Vagina (tissue), 2 donors: ENCODE data around the gene MATCAP1. TPM values are rescaled to one million over a fixed set of nuclear protein-coding genes. Genes with fewer than 3 reads are reported as not detected.

Source experiments
- DNase-seq, 2 donors: peaks; one replicate each; pipeline ENCODE4 v3.0.0-alpha.2; 2017; ENCODE audit errors: extremely low spot score in 2 of 2
- H3K27ac ChIP-seq: fragments of 200-600 bp; sonication (generic); one replicate; pipeline ENCODE4 v1.5.1; 2019
- H3K27me3 ChIP-seq: fragments of 200-600 bp; sonication (generic); one replicate; pipeline ENCODE4 v1.5.1; 2019
- H3K36me3 ChIP-seq, 2 donors: fragments of 200-600 bp; sonication (generic); one replicate each; pipeline ENCODE4 v1.5.1; 2017 to 2019
- H3K4me1 ChIP-seq: fragments of 200-600 bp; sonication (generic); one replicate; pipeline ENCODE4 v1.5.1; 2019
- H3K4me3 ChIP-seq, 2 donors: fragments of 200-600 bp; sonication (generic); 1 replicate in 1 of 2; 2 replicates in 1 of 2; pipeline ENCODE4 v1.5.1; 2016 to 2019
- H3K9me3 ChIP-seq: fragments of 200-600 bp; sonication (generic); one replicate; pipeline ENCODE4 v1.5.1; 2019
- CTCF ChIP-seq, 3 experiments: fragments of 450-650 bp in 2 of 3; fragments of 200-600 bp in 1 of 3; sonication (generic) in 1 of 3; IDR thresholded peaks; one replicate each; pipeline ENCODE4 v1.5.1; 2017 to 2019; ENCODE audit warnings: antibody characterized with exemption in 3 of 3, mild to moderate bottlenecking in 2 of 3, moderate library complexity in 2 of 3
- POLR2A ChIP-seq, 2 donors: fragments of 450-650 bp; IDR thresholded peaks; one replicate each; pipeline ENCODE4 v1.6.1; 2017; ENCODE audit warnings: antibody characterized with exemption in 2 of 2, mild to moderate bottlenecking in 2 of 2, moderate library complexity in 2 of 2
- POLR2AphosphoS5 ChIP-seq, 2 donors: sonication (generic); formaldehyde crosslinking; IDR thresholded peaks; one replicate each; pipeline ENCODE4 v1.9.0; 2017; ENCODE audit warnings: antibody characterized with exemption in 2 of 2, mild to moderate bottlenecking in 2 of 2, low read depth in 1 of 2; ENCODE audit not compliant: insufficient read depth in 1 of 2
- intact Hi-C: fragments of 100-400 bp; cut with DNase I; formaldehyde crosslinking; loops from one replicate; pipeline ENCODE4 v1.15.1; 2023
- total RNA-seq: library from RNA; depleted of rRNA; stranded (reverse); fragments of >200 nt; gene quantifications from one replicate; pipeline ENCODE4 v1.2.3, GENCODE V29; 2016

The MATCAP1 gene
- total RNA-seq, 1 donor from 2014 or later, result 17.4 TPM

GRCh38 chr16:67191995-67192681, 8.4 kb upstream of the MATCAP1 start, which contains the start of gene E2F4:
E2F4 (plus strand) TSS chr16:67192155; CDS start chr16:67192228, 73 bp downstream.
- Histone ChIP-seq H3K27ac (peak within 1 kb of the TSS; percentile 75), H3K4me3 (peak within 1 kb of the TSS; percentile 88 to 93), H3K9me3 (no peaks in the 10 kb centered on the region), H3K36me3 (peaks cover 7 to 31% of the 10 kb centered on the region in 2 donors), H3K27me3 (no peaks in the 10 kb centered on the region), H3K4me1 (peaks cover 28% of the 10 kb centered on the region)
- DNase-seq, result no peak
- TF ChIP-seq POLR2A (IDR thresholded peaks at IDR 0.05), result peak in 1 of 2 donors; percentile 57
- peak in 1 of 3 experiments; percentile 19 for TF ChIP-seq CTCF (IDR thresholded peaks at IDR 0.05)
- peak; percentile 75 to 93 for TF ChIP-seq POLR2AphosphoS5 (IDR thresholded peaks at IDR 0.05; ENCODE audit: insufficient read depth in 1 of 2, low read depth in 1 of 2)
- intact Hi-C loops, result loop anchor here (5.0 kb wide), 1 partner anchor 175 kb away; no protein-coding TSS in a partner anchor

- peak overlapping the region; percentile 75 for H3K27ac ChIP-seq
- H3K27me3 ChIP-seq, result no peaks in the 10 kb centered on the region
- intact Hi-C loops, result loop anchor here (5.0 kb wide), 1 partner anchor 174 kb away; no protein-coding TSS in a partner anchor
- no peak for TF ChIP-seq POLR2A (IDR thresholded peaks at IDR 0.05)
- TF ChIP-seq CTCF (IDR thresholded peaks at IDR 0.05), result no peak
- TF ChIP-seq POLR2AphosphoS5 (IDR thresholded peaks at IDR 0.05; ENCODE audit: insufficient read depth in 1 of 2, low read depth in 1 of 2), result no peak
- peak overlapping the region in 1 of 2 donors; percentile 93 for H3K4me3 ChIP-seq
- H3K9me3 ChIP-seq, result no peaks in the 10 kb centered on the region
- peaks cover 28% of the 10 kb centered on the region for H3K4me1 ChIP-seq
- DNase-seq, result no peak
- H3K36me3 ChIP-seq, result peaks cover 3 to 25% of the 10 kb centered on the region in 2 donors
These were observed 7.7 kb upstream of the MATCAP1 start for GRCh38 chr16:67191411-67191994.

GRCh38 chr16:67190448-67191399, 7.0 kb upstream of the MATCAP1 start:
- Histone ChIP-seq H3K27me3 (no peaks in the 10 kb centered on the region), H3K27ac (no peak overlapping the region), H3K36me3 (peaks cover 3 to 17% of the 10 kb centered on the region in 2 donors), H3K4me3 (no peak overlapping the region), H3K4me1 (peaks cover 30% of the 10 kb centered on the region), H3K9me3 (no peaks in the 10 kb centered on the region)
- DNase-seq, result no peak
- TF ChIP-seq POLR2AphosphoS5 (IDR thresholded peaks at IDR 0.05; ENCODE audit: insufficient read depth in 1 of 2, low read depth in 1 of 2), result no peak
- intact Hi-C loops, result loop anchor here (5.0 kb wide), 1 partner anchor 173 kb away; no protein-coding TSS in a partner anchor

GRCh38 chr16:67190041-67190440, 6.3 kb upstream of the MATCAP1 start, which contains the start of gene EXOC3L1:
EXOC3L1 (minus strand) TSS chr16:67190136; CDS start chr16:67189676, 460 bp downstream.
- DNase-seq, result no peak
- no peaks in the 10 kb centered on the region for H3K27me3 ChIP-seq
- peaks cover 2 to 10% of the 10 kb centered on the region in 2 donors for H3K36me3 ChIP-seq
- intact Hi-C loops, result loop anchor here (5.0 kb wide), 1 partner anchor 173 kb away; no protein-coding TSS in a partner anchor
- H3K27ac ChIP-seq, result no peak within 1 kb of the TSS
- H3K9me3 ChIP-seq, result no peaks in the 10 kb centered on the region
- H3K4me1 ChIP-seq, result peaks cover 37% of the 10 kb centered on the region
- no peak within 1 kb of the TSS for H3K4me3 ChIP-seq
- TF ChIP-seq CTCF (IDR thresholded peaks at IDR 0.05) (no peak), POLR2A (IDR thresholded peaks at IDR 0.05) (no peak), POLR2AphosphoS5 (IDR thresholded peaks at IDR 0.05; ENCODE audit: insufficient read depth in 1 of 2, low read depth in 1 of 2) (no peak)

- Histone ChIP-seq H3K27ac (no peak overlapping the region), H3K4me1 (peaks cover 38% of the 10 kb centered on the region)
- intact Hi-C loops, result loop anchor here (5.0 kb wide), 1 partner anchor 36 kb away; the partner anchor contains the start of gene B3GNT9
These were observed 5.0 kb upstream of the MATCAP1 start for GRCh38 chr16:67188798-67189197.

More at GRCh38 chr16:67188798-67189197, 5.0 kb upstream of the MATCAP1 start:
- no peaks in the 10 kb centered on the region for H3K36me3 ChIP-seq
- H3K4me3 ChIP-seq, result no peak overlapping the region
- TF ChIP-seq CTCF (IDR thresholded peaks at IDR 0.05), result no peak
- no peak for TF ChIP-seq POLR2A (IDR thresholded peaks at IDR 0.05)
- TF ChIP-seq POLR2AphosphoS5 (IDR thresholded peaks at IDR 0.05; ENCODE audit: insufficient read depth in 1 of 2, low read depth in 1 of 2), result no peak
- H3K9me3 ChIP-seq, result no peaks in the 10 kb centered on the region
- no peak for DNase-seq
- no peaks in the 10 kb centered on the region for H3K27me3 ChIP-seq
